Astrocyte (in vitro differentiated cells and primary cell): Measurements from ENCODE around the gene SDHAF2. TPM values are rescaled to one million over a fixed set of nuclear protein-coding genes. Genes with fewer than 3 reads are reported as not detected.

Source experiments
- DNase-seq: peaks from one replicate; pipeline ENCODE4 v3.0.0-alpha.2; 2010; ENCODE audit warnings: low read depth
- FAIRE-seq: peaks from 2 replicates; lab custom pipeline; 2011; peaks lifted over from hg19 to GRCh38; lab: Jason Lieb, UNC
- H2AFZ ChIP-seq: 2 replicates; pipeline ENCODE4 v1.6.0; 2012; ENCODE audit warnings: low read depth, low read length, inconsistent platforms
- H3K27ac ChIP-seq: 2 replicates; pipeline ENCODE4 v1.5.1; 2011; ENCODE audit warnings: low read depth, low read length, inconsistent platforms
- H3K27me3 ChIP-seq: 2 replicates; pipeline ENCODE4 v1.6.0; 2011; ENCODE audit warnings: low read length, inconsistent platforms; ENCODE audit not compliant: insufficient read depth
- H3K36me3 ChIP-seq: 2 replicates; pipeline ENCODE4 v1.5.1; 2011; ENCODE audit warnings: low read length, inconsistent platforms; ENCODE audit not compliant: insufficient read depth
- H3K4me1 ChIP-seq: 2 replicates; pipeline ENCODE4 v1.5.1; 2011; ENCODE audit warnings: low read length, inconsistent platforms; ENCODE audit not compliant: insufficient read depth
- H3K4me2 ChIP-seq: 2 replicates; pipeline ENCODE4 v1.6.0; 2012; ENCODE audit warnings: low read length, inconsistent platforms
- H3K4me3 ChIP-seq: 2 replicates; pipeline ENCODE4 v1.5.1; 2011; ENCODE audit warnings: low read depth, mild to moderate bottlenecking, low read length, inconsistent platforms; ENCODE audit not compliant: insufficient read depth
- H3K79me2 ChIP-seq: 2 replicates; pipeline ENCODE4 v1.6.0; 2012; ENCODE audit warnings: mild to moderate bottlenecking, low read length, inconsistent platforms; ENCODE audit not compliant: insufficient read depth
- H3K9ac ChIP-seq: 2 replicates; pipeline ENCODE4 v1.6.0; 2012; ENCODE audit warnings: mild to moderate bottlenecking, low read length, inconsistent platforms
- H3K9me3 ChIP-seq: 2 replicates; pipeline ENCODE4 v1.5.1; 2012; ENCODE audit warnings: low read depth, mild to moderate bottlenecking, low read length, inconsistent platforms; ENCODE audit not compliant: insufficient read depth
- H4K20me1 ChIP-seq: 2 replicates; pipeline ENCODE4 v1.6.0; 2012; ENCODE audit warnings: low read length, inconsistent platforms; ENCODE audit not compliant: insufficient read depth
- H3K27ac Mint-ChIP-seq: one replicate; pipeline ENCODE4 v1.8.0; 2021; ENCODE audit warnings: mild to moderate bottlenecking, mixed read lengths; ENCODE audit not compliant: unreplicated experiment
- H3K27me3 Mint-ChIP-seq: one replicate; pipeline ENCODE4 v1.8.0; 2021; ENCODE audit warnings: low read depth, mixed read lengths; ENCODE audit not compliant: unreplicated experiment
- H3K36me3 Mint-ChIP-seq: one replicate; pipeline ENCODE4 v1.8.0; 2021; ENCODE audit warnings: low read depth, mixed read lengths; ENCODE audit not compliant: unreplicated experiment
- H3K4me1 Mint-ChIP-seq: one replicate; pipeline ENCODE4 v1.8.0; 2021; ENCODE audit warnings: low read depth, mixed read lengths; ENCODE audit not compliant: unreplicated experiment
- H3K4me3 Mint-ChIP-seq: one replicate; pipeline ENCODE4 v1.8.0; 2021; ENCODE audit warnings: mild to moderate bottlenecking, moderate library complexity, mixed read lengths; ENCODE audit not compliant: unreplicated experiment
- H3K9me3 Mint-ChIP-seq: one replicate; pipeline ENCODE4 v1.8.0; 2021; ENCODE audit warnings: mild to moderate bottlenecking, mixed read lengths; ENCODE audit not compliant: unreplicated experiment
- CTCF ChIP-seq: IDR thresholded peaks from 2 replicates; pipeline ENCODE4 v1.5.1; 2011; ENCODE audit warnings: low read depth, mild to moderate bottlenecking, inconsistent platforms, low read length, moderate library complexity; ENCODE audit not compliant: insufficient read depth
- EZH2 ChIP-seq: IDR thresholded peaks from 2 replicates; pipeline ENCODE4 v1.6.1; 2012; ENCODE audit warnings: mild to moderate bottlenecking, low read length, inconsistent platforms; ENCODE audit not compliant: insufficient read depth
- total RNA-seq: library from RNA; stranded (reverse); gene quantifications from 2 replicates; pipeline ENCODE4 v1.2.1, GENCODE V29; 2021

SDHAF2 gene
- total RNA-seq, 1 donor from 2014 or later, result 38.8 TPM

- Histone ChIP-seq H3K36me3 (no peaks in the 10 kb centered on the region), H3K27me3 (peaks cover 2% of the 10 kb centered on the region), H3K9ac (no peak overlapping the region), H3K4me1 (peaks cover 8% of the 10 kb centered on the region), H3K27ac (no peak overlapping the region), H4K20me1 (no peaks in the 10 kb centered on the region), H2AFZ (no peak overlapping the region), H3K4me3 (no peak overlapping the region), H3K4me2 (no peak overlapping the region), H3K9me3 (no peaks in the 10 kb centered on the region), H3K79me2 (no peaks in the 10 kb centered on the region)
- Mint-ChIP-seq H3K27me3 (peaks cover 49% of the 10 kb centered on the region), H3K27ac (no peak overlapping the region), H3K4me3 (no peak overlapping the region), H3K9me3 (peaks cover 2% of the 10 kb centered on the region), H3K36me3 (peaks cover 2% of the 10 kb centered on the region), H3K4me1 (peaks cover 18% of the 10 kb centered on the region)
- DNase-seq (no peak), FAIRE-seq (no peak)
- TF ChIP-seq EZH2 (no peak), CTCF (no peak)
These were observed 56.2 kb downstream of the SDHAF2 start for GRCh38 chr11:61486011-61486620.

- peaks cover 44% of the 10 kb centered on the region for H3K27me3 Mint-ChIP-seq
- peaks cover 2% of the 10 kb centered on the region for H3K36me3 Mint-ChIP-seq
- FAIRE-seq (no peak), DNase-seq (no peak)
- Histone ChIP-seq H3K9ac (no peak overlapping the region), H3K4me1 (peaks cover 8% of the 10 kb centered on the region), H2AFZ (no peak overlapping the region), H3K79me2 (no peaks in the 10 kb centered on the region), H3K36me3 (no peaks in the 10 kb centered on the region), H3K4me2 (no peak overlapping the region), H3K27me3 (peaks cover 2% of the 10 kb centered on the region), H3K4me3 (no peak overlapping the region), H3K9me3 (no peaks in the 10 kb centered on the region), H4K20me1 (no peaks in the 10 kb centered on the region), H3K27ac (no peak overlapping the region)
- peaks cover 18% of the 10 kb centered on the region for H3K4me1 Mint-ChIP-seq
- TF ChIP-seq CTCF (no peak), EZH2 (no peak)
- H3K27ac Mint-ChIP-seq, result no peak overlapping the region
- no peak overlapping the region for H3K4me3 Mint-ChIP-seq
- H3K9me3 Mint-ChIP-seq, result peaks cover 2% of the 10 kb centered on the region
These were observed 56.9 kb downstream of the SDHAF2 start for GRCh38 chr11:61486779-61487178.

GRCh38 chr11:61487342-61488025, 57.6 kb downstream of the SDHAF2 start:
- H3K4me3 ChIP-seq, result no peak overlapping the region
- no peak for FAIRE-seq
- TF ChIP-seq EZH2 (no peak), CTCF (no peak)

More at GRCh38 chr11:61487342-61488025, 57.6 kb downstream of the SDHAF2 start:
- peaks cover 2% of the 10 kb centered on the region for H3K9me3 Mint-ChIP-seq
- peaks cover 18% of the 10 kb centered on the region for H3K4me1 Mint-ChIP-seq
- Histone ChIP-seq H2AFZ (no peak overlapping the region), H3K9ac (no peak overlapping the region), H3K79me2 (no peaks in the 10 kb centered on the region), H3K27me3 (no peaks in the 10 kb centered on the region), H3K36me3 (no peaks in the 10 kb centered on the region), H3K27ac (no peak overlapping the region), H3K4me1 (peaks cover 8% of the 10 kb centered on the region), H3K9me3 (no peaks in the 10 kb centered on the region), H4K20me1 (no peaks in the 10 kb centered on the region), H3K4me2 (no peak overlapping the region)
- H3K27ac Mint-ChIP-seq, result no peak overlapping the region
- H3K27me3 Mint-ChIP-seq, result peaks cover 40% of the 10 kb centered on the region
- H3K4me3 Mint-ChIP-seq, result no peak overlapping the region
- peaks cover 2% of the 10 kb centered on the region for H3K36me3 Mint-ChIP-seq
- DNase-seq, result no peak
